OCI-LY7 (cell line): Measurements from ENCODE around the gene ANKS1B. TPM values are rescaled to one million over a fixed set of nuclear protein-coding genes. Genes with fewer than 3 reads are reported as not detected.

Experiments used
- BruUV-seq: library from RNA; stranded (reverse); fragments of 400-500 nt; replicated peaks from 2 replicates; lab custom pipeline; 2021; lab: Mats Ljungman, UMichigan
- CTCF ChIA-PET: fragments of 300-600 bp; sonication (Branson Sonifier 250); formaldehyde crosslinking; loops from one replicate; lab custom pipeline; 2022; ENCODE audit warnings: antibody characterized with exemption; ENCODE audit not compliant: unreplicated experiment; lab: Charles Lee
- POLR2A ChIA-PET: fragments of 300-600 bp; sonication (Branson Sonifier 250); formaldehyde crosslinking; loops from one replicate; lab custom pipeline; 2022; ENCODE audit warnings: antibody characterized with exemption; lab: Charles Lee
- DNase-seq: peaks from one replicate; pipeline ENCODE4 v3.0.0-alpha.2; 2015; ENCODE audit warnings: low spot score
- H2AFZ ChIP-seq: fragments of 200-600 bp; sonication (generic), shearing (Covaris generic); 2 replicates; pipeline ENCODE4 v1.6.1; 2014; ENCODE audit warnings: mild to moderate bottlenecking, antibody characterized with exemption, low read length, moderate library complexity
- H3K27ac ChIP-seq: fragments of 200-600 bp; sonication (generic); 2 replicates; pipeline ENCODE4 v1.5.1; 2014; ENCODE audit warnings: mixed run types, low read depth, mild to moderate bottlenecking, moderate library complexity, low read length, inconsistent platforms; ENCODE audit not compliant: poor library complexity, severe bottlenecking
- H3K36me3 ChIP-seq: fragments of 200-600 bp; sonication (generic); 2 replicates; pipeline ENCODE4 v1.6.1; 2014; ENCODE audit warnings: mild to moderate bottlenecking, antibody characterized with exemption, low read length, moderate library complexity, mixed read lengths; ENCODE audit not compliant: insufficient read depth
- H3K4me1 ChIP-seq: fragments of 200-600 bp; sonication (generic); 2 replicates; pipeline ENCODE4 v1.5.1; 2014; ENCODE audit warnings: mild to moderate bottlenecking, low read length; ENCODE audit not compliant: insufficient read depth, poor library complexity, severe bottlenecking
- H3K4me2 ChIP-seq: fragments of 200-600 bp; sonication (generic); 2 replicates; pipeline ENCODE4 v1.6.1; 2014; ENCODE audit warnings: mild to moderate bottlenecking, low read length
- H3K4me3 ChIP-seq: fragments of 200-600 bp; sonication (generic); 2 replicates; pipeline ENCODE4 v1.5.1; 2014; ENCODE audit warnings: mild to moderate bottlenecking, low read depth, low read length; ENCODE audit not compliant: poor library complexity, severe bottlenecking
- H3K79me2 ChIP-seq: fragments of 200-600 bp; sonication (generic); 2 replicates; pipeline ENCODE4 v1.6.1; 2016; ENCODE audit warnings: low read depth, mild to moderate bottlenecking, low read length, moderate library complexity, mixed read lengths; ENCODE audit not compliant: insufficient read depth
- H3K9me2 ChIP-seq: fragments of 200-600 bp; sonication (generic); 2 replicates; pipeline ENCODE4 v1.6.1; 2016; ENCODE audit warnings: mild to moderate bottlenecking, low read length, mixed read lengths; ENCODE audit not compliant: insufficient read depth
- H3K9me3 ChIP-seq: fragments of 200-600 bp; sonication (generic); 2 replicates; pipeline ENCODE4 v1.6.1; 2014; ENCODE audit warnings: mild to moderate bottlenecking, mixed run types, low read length, mixed read lengths
- H4K20me1 ChIP-seq: fragments of 200-600 bp; sonication (generic); 2 replicates; pipeline ENCODE4 v1.6.1; 2014; ENCODE audit warnings: mild to moderate bottlenecking, antibody characterized with exemption, low read length, moderate library complexity, mixed read lengths; ENCODE audit not compliant: insufficient read depth
- CTCF ChIP-seq: fragments of 200-600 bp; sonication (generic); conservative IDR thresholded peaks from 2 replicates; pipeline ENCODE4 v1.5.1; 2014; ENCODE audit warnings: mild to moderate bottlenecking, antibody characterized with exemption, low read length, moderate library complexity, mixed read lengths
- EZH2phosphoT487 ChIP-seq: fragments of 200-600 bp; sonication (generic); IDR thresholded peaks from 2 replicates; pipeline ENCODE4 v1.6.1; 2018; ENCODE audit warnings: low read depth, borderline replicate concordance, mild to moderate bottlenecking, mixed run types, antibody characterized with exemption, low read length, moderate library complexity, mixed read lengths
- intact Hi-C: fragments of 100-400 bp; cut with micrococcal nuclease; formaldehyde crosslinking; loops from one replicate; pipeline ENCODE4 v1.10.0; 2022; ENCODE audit not compliant: unreplicated experiment
- total RNA-seq, 2 experiments: library from RNA; depleted of rRNA in 1 of 2; stranded (reverse); fragments of >200 nt in 1 of 2; shearing (Covaris generic) in 1 of 2; gene quantifications; 2 replicates each; pipeline ENCODE4 v1.2.3, GENCODE V29; 2014 to 2022

Gene ANKS1B
- total RNA-seq, 2 experiments from 2014 or later = 2.9 to 6.0 TPM

GRCh38 chr12:99454539-99455172, 530.1 kb downstream of the ANKS1B start:
- H3K9me2 ChIP-seq = no peaks in the 10 kb centered on the region
- no peaks in the 10 kb centered on the region for H3K79me2 ChIP-seq
- no peak overlapping the region for H3K27ac ChIP-seq
- H4K20me1 ChIP-seq = no peaks in the 10 kb centered on the region
- CTCF ChIA-PET = no interaction called here
- POLR2A ChIA-PET = interaction anchor here (1.2 kb wide), 1 partner anchor 68 kb away, joined by 3 read pairs; no protein-coding TSS in a partner anchor
- TF ChIP-seq EZH2phosphoT487 (no peak), CTCF (no peak)
- intact Hi-C loops = no loop called here
- peaks cover 26% of the 10 kb centered on the region for H3K9me3 ChIP-seq
- 0 out of 2 replicates have a peak overlapping the region, but pooled peaks have one; percentile 15 for H3K4me2 ChIP-seq
- peak overlapping the region; percentile 75; the same call in 1 of the 2 replicates for H2AFZ ChIP-seq
- no peak overlapping the region for H3K4me3 ChIP-seq
- DNase-seq = no peak
- BruUV-seq = no TSS peak
- H3K4me1 ChIP-seq = peaks cover 12% of the 10 kb centered on the region
- peaks cover under 1% of the 10 kb centered on the region; the same call in 1 of the 2 replicates for H3K36me3 ChIP-seq

GRCh38 chr12:99453836-99454538, 530.7 kb downstream of the ANKS1B start:
- Histone ChIP-seq H2AFZ (peak overlapping the region; percentile 75; the same call in 1 of the 2 replicates), H4K20me1 (no peaks in the 10 kb centered on the region), H3K36me3 (no peaks in the 10 kb centered on the region; the same call in 1 of the 2 replicates), H3K27ac (no peak overlapping the region), H3K79me2 (no peaks in the 10 kb centered on the region), H3K4me1 (peaks cover 12% of the 10 kb centered on the region), H3K4me3 (no peak overlapping the region), H3K4me2 (0 out of 2 replicates have a peak overlapping the region, but pooled peaks have one; percentile 15), H3K9me3 (peaks cover 20% of the 10 kb centered on the region), H3K9me2 (no peaks in the 10 kb centered on the region)
- no TSS peak for BruUV-seq
- TF ChIP-seq CTCF (no peak), EZH2phosphoT487 (no peak)
- intact Hi-C loops = no loop called here
- CTCF ChIA-PET = no interaction called here
- POLR2A ChIA-PET = interaction anchor here (0.5 to 0.8 kb wide), 2 partner anchors 11 to 111 kb away, joined by 3 to 4 read pairs; no protein-coding TSS in a partner anchor
- DNase-seq = no peak
